ENCODE results near the gene CRABP2.

CRABP2 gene

GRCh38 chr1:156706657-156707416 lies 1.5 kb upstream of the CRABP2 start:
- peak overlapping the region; percentile 51 for H3K4me2 ChIP-seq (ENCODE audit: low read depth, low read length, poor library complexity, severe bottlenecking)
- no peak overlapping the region for H3K9ac ChIP-seq (ENCODE audit: low read length)
- H3K9me2 ChIP-seq (replicated peaks; ENCODE audit: insufficient read depth, low read length), result no peaks in the 10 kb centered on the region
- no peak overlapping the region for H2AFZ ChIP-seq (ENCODE audit: low read depth, low read length, severe bottlenecking)
- H3K27ac ChIP-seq (ENCODE audit: low read depth, low read length), result no peak overlapping the region
- no peaks in the 10 kb centered on the region for H3F3A ChIP-seq (ENCODE audit: insufficient read depth)
- TF ChIP-seq EZH2phosphoT487 (conservative IDR thresholded peaks at IDR 0.05; ENCODE audit: low read length) (no peak), CTCF (IDR thresholded peaks at IDR 0.05; ENCODE audit: insufficient read depth, low read length, poor library complexity, severe bottlenecking) (no peak)
- H3K79me2 ChIP-seq (ENCODE audit: insufficient read depth, low read length), result no peaks in the 10 kb centered on the region
- no peaks in the 10 kb centered on the region for H4K20me1 ChIP-seq (ENCODE audit: low read depth, low read length)
- no peaks in the 10 kb centered on the region for H3K36me3 ChIP-seq (ENCODE audit: low read length)
- H3K27me3 ChIP-seq (ENCODE audit: low read length), result no peaks in the 10 kb centered on the region
- H3K4me3 ChIP-seq (ENCODE audit: insufficient read depth, low read length, poor library complexity, severe bottlenecking), result no peak overlapping the region
- H3K9me3 ChIP-seq (ENCODE audit: insufficient read depth, low read length), result no peaks in the 10 kb centered on the region

- Histone ChIP-seq H3K79me2 (ENCODE audit: insufficient read depth, low read length) (no peaks in the 10 kb centered on the region), H3K36me3 (ENCODE audit: low read length) (no peaks in the 10 kb centered on the region), H3K9me3 (ENCODE audit: insufficient read depth, low read length) (no peaks in the 10 kb centered on the region), H3K4me3 (ENCODE audit: insufficient read depth, low read length, poor library complexity, severe bottlenecking) (no peak overlapping the region), H3K9me2 (replicated peaks; ENCODE audit: insufficient read depth, low read length) (no peaks in the 10 kb centered on the region), H4K20me1 (ENCODE audit: low read depth, low read length) (no peaks in the 10 kb centered on the region), H2AFZ (ENCODE audit: low read depth, low read length, severe bottlenecking) (no peak overlapping the region), H3K27ac (ENCODE audit: low read depth, low read length) (no peak overlapping the region), H3K9ac (ENCODE audit: low read length) (no peak overlapping the region), H3F3A (ENCODE audit: insufficient read depth) (no peaks in the 10 kb centered on the region), H3K4me2 (ENCODE audit: low read depth, low read length, poor library complexity, severe bottlenecking) (peak overlapping the region; percentile 51), H3K27me3 (ENCODE audit: low read length) (no peaks in the 10 kb centered on the region)
- TF ChIP-seq EZH2phosphoT487 (conservative IDR thresholded peaks at IDR 0.05; ENCODE audit: low read length) (0 out of 2 replicates have a peak, but pooled peaks have one; percentile 87), CTCF (IDR thresholded peaks at IDR 0.05; ENCODE audit: insufficient read depth, low read length, poor library complexity, severe bottlenecking) (peak; percentile 89)
These were observed 704 bp upstream of the CRABP2 start for GRCh38 chr1:156705918-156706656.

GRCh38 chr1:156704930-156705320 lies 458 bp downstream of the CRABP2 start:
- Histone ChIP-seq H3K4me3 (ENCODE audit: insufficient read depth, low read length, poor library complexity, severe bottlenecking) (no peak overlapping the region), H3K27ac (ENCODE audit: low read depth, low read length) (no peak overlapping the region), H4K20me1 (ENCODE audit: low read depth, low read length) (no peaks in the 10 kb centered on the region), H3K79me2 (ENCODE audit: insufficient read depth, low read length) (no peaks in the 10 kb centered on the region), H3K4me2 (ENCODE audit: low read depth, low read length, poor library complexity, severe bottlenecking) (no peak overlapping the region), H3K9ac (ENCODE audit: low read length) (no peak overlapping the region), H3K9me2 (replicated peaks; ENCODE audit: insufficient read depth, low read length) (no peaks in the 10 kb centered on the region), H3K36me3 (ENCODE audit: low read length) (no peaks in the 10 kb centered on the region), H3K9me3 (ENCODE audit: insufficient read depth, low read length) (no peaks in the 10 kb centered on the region), H3K27me3 (ENCODE audit: low read length) (no peaks in the 10 kb centered on the region), H3F3A (ENCODE audit: insufficient read depth) (no peaks in the 10 kb centered on the region), H2AFZ (ENCODE audit: low read depth, low read length, severe bottlenecking) (no peak overlapping the region)
- no peak for TF ChIP-seq EZH2phosphoT487 (conservative IDR thresholded peaks at IDR 0.05; ENCODE audit: low read length)
- no peak for TF ChIP-seq CTCF (IDR thresholded peaks at IDR 0.05; ENCODE audit: insufficient read depth, low read length, poor library complexity, severe bottlenecking)

Data from SU-DHL-6 (cell line).